ENCODE data around the gene CD34.

DNA sequence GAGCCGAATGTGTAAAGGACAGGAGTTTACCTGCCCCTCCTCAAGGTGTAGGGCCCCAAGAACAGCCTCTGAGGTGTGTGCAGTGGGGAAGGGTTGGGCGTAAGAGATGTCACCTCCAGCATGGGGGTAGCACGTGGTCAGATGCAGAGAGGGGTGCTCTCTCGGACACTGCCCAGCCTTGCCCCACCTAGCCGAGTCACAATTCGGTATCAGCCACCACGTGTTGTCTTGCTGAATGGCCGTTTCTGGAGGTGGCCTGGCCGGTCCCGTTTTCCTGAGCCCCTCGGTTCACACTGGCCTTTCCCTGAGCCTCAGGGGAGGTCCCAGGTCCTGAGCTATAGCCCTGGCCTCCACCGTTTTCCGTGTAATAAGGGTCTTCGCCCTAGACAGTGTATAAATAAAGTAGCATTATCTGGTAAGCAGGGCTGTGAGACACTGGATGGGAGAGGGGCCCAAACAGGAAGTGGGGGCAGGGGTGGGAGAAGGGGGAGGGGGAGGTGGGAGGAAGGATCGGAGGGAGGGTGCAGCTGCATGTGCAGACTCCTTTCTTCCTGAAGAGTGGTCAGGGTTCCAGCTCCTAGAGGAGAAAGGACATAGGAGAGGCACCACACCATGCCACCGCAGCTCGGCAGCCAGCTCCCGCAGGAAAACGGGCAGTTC lies 23.3 kb downstream of the CD34 start:
- TF ChIP-seq POLR2A (IDR thresholded peaks at IDR 0.05) (no peak), POLR2AphosphoS5 (IDR thresholded peaks at IDR 0.05) (no peak)
